Activated T-helper 1 cell treated with Interleukin-2 at 50 U/mL for 16 hours (primary cell): ENCODE data around the gene LCN15.
A peak's percentile ranks its signal among the peaks of the same experiment; 100 is the strongest.
"Not testable (repeated sequence)": the region's sequence is repeated elsewhere in the genome, so short reads cannot be mapped to it uniquely, and the experiment has no call there.

Source experiments
- DNase-seq: peaks from one replicate; pipeline ENCODE4 v3.0.0-alpha.2; 2020; ENCODE audit warnings: low read depth

The LCN15 gene

GRCh38 chr9:136794281-136794999, 30.1 kb upstream of the LCN15 start:
- no peak for DNase-seq

DNA sequence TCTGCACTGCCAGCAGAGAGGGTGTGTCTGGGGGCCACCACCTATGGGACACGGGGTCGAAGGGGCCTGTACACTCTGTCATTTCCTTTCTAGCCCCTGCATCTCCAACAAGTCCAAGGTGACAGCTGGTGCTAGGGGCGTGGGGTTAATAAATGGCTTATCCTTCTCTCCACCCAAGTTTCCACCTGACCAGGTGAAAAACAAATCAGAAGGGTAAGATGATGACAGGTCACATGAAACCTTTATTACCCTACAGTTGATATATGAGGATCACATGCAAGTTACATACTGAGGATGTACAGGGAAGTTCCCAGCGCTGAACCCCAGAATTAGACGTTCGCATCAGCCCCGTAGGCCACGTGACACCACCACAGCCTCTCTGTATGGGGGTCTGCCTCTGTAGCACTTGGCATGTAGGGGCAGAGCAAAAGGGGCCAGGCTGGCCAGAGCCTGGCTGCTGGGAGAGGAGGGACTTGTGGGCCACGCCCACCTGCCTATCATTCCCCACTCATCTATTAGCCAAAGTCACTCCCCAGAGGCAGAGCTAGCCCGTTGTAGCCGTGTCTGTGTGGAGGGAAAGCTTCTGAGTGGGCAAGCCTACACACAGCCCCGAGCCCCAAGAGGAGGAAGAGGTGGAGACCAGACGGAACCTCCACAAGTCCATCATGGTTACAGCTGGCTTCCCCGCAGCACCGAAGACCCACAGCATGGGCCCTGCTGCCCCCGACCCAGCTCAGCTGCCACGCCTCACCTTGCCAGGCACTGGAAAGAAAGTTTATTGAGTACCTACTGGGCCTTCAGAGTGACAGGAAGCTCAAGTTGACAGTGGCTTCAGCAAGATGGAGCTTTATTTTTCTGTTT, 29.0 kb upstream of the LCN15 start:
- DNase-seq, result no peak

- no peak for DNase-seq
Observed at GRCh38 chr9:136792321-136793085, 28.2 kb upstream of the LCN15 start.

GRCh38 chr9:136791516-136792276, 27.4 kb upstream of the LCN15 start:
- peak; percentile 45 for DNase-seq

GRCh38 chr9:136790640-136791515, 26.6 kb upstream of the LCN15 start, which contains the start of gene TMEM141:
TSS of gene TMEM141 (plus strand) at chr9:136791344. CDS start at chr9:136791371, 27 bp downstream.
- peak; percentile 99 for DNase-seq

DNA sequence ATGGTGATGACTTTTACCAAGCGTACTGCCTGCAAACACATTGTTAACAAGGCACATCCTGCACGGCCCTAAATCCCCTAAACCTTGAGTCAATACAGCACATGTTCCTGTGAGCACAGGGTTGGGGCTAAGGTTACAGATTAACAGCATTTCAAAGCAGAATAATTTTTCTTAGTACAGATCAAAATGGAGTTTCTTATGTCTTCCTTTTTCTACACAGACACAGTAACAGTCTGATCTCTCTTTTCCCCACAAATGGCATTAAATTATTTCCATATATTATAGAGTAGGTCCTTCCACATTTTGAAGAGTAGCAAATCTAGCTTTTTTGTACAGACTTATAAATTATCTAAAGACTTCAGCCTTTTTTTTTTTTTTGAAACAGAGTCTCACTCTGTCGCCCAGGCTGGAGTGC, 25.2 kb upstream of the LCN15 start:
- no peak for DNase-seq

- DNase-seq, result not testable (repeated sequence)
Observed at GRCh38 chr9:136788644-136789522, 24.6 kb upstream of the LCN15 start.

GRCh38 chr9:136787690-136788400, 23.5 kb upstream of the LCN15 start:
- DNase-seq, result peak; percentile 49

GRCh38 chr9:136786983-136787382, 22.7 kb upstream of the LCN15 start:
- DNase-seq, result not testable (repeated sequence)

GRCh38 chr9:136786451-136786850, 22.1 kb upstream of the LCN15 start:
- no peak for DNase-seq

DNA sequence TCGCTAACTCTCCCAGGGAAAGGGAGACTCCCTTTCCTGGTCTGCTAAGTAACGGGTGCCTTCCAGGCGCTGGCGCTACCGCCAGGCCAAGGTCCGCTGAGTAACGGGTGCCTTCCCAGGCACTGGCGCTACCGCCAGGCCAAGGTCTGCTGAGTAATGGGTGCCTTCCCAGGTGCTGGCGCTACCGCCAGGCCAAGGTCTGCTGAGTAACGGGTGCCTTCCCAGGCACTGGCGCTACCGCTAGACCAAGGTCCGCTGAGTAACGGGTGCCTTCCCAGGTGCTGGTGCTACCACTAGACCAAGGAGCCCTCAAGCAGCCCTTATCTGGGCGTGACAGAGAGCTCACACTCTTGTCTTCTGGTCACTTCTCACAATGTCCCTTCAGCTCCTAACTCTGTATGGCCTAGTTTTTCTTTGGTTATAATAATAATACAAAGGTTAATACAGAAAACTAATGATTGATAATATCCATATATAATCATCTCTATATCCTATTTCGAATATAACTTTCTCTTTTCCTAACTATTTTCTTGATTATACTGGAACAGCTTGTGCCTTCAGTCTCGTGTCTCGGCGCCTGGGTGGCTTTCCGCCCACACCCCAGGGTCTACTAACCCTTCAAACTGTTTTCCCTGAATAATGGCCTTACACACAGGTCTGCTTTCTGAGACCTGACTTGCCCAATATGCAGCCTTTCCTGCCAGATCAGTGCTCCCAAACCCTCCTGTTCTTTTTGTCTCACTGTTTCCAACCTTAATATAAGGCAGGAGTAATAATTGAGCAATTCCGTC, 21.4 kb upstream of the LCN15 start:
- not testable (repeated sequence) for DNase-seq

DNA sequence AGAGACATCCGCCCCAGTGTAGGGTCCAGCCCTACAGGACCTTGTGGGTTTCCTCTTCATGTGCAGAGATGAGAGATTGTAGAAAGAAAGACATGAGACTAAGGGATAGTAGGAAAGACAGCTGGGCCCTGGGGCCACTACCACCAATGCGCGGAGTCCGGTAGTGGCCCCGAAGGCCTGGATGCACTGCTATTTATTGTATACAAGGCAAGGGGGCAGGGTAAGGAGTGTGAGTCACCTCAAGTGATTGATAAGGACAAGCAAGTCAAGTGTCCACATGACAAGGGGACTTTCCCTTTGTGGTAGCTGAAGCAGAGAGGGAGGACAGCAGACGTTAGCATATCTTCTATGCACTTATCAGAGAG, 20.7 kb upstream of the LCN15 start:
- no peak for DNase-seq

- no peak for DNase-seq
Observed at GRCh38 chr9:136784249-136784996, 20.1 kb upstream of the LCN15 start.

DNA sequence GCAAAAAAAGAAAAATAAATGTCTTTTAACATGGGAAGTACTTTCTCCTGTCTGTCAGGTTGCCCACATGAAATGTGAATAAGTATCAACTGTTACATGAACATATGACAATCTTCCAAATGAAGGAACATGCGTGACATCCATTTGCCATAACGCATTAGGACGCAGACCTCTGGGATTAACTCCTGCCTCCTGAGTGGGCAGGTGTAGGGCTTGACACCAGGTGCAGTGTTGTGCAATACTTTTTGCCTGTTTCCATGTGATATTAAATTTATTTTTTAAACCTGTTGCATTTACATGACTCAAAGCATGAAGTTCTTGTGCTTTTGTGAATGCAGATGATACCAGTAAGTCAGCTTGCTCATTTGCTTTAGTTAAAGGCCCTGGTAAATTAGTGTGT, 18.1 kb upstream of the LCN15 start:
- DNase-seq, result no peak

GRCh38 chr9:136779808-136780207, 15.5 kb upstream of the LCN15 start:
- no peak for DNase-seq

DNA sequence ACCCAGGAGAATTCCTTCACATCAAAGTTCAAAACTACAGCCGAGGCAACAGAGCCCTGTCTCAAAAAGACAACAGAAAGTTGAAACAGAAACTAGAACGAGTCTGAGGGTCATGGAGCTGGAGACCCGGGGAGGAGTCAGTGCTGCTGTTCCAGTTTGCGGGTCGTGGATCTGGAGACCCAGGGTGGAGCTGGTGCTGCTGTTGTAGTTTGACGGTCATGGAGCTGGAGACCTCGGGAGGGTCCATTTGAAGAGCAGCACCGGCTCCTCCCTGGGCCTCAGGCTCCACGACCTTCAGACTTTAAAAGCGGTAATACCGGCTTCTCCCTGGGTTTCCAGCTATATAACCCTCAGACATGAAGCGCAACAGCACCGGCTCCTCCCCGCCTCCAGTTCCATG, 13.0 kb upstream of the LCN15 start:
- DNase-seq, result no peak

- DNase-seq, result no peak
Observed at GRCh38 chr9:136776947-136777346, 12.6 kb upstream of the LCN15 start.

DNA sequence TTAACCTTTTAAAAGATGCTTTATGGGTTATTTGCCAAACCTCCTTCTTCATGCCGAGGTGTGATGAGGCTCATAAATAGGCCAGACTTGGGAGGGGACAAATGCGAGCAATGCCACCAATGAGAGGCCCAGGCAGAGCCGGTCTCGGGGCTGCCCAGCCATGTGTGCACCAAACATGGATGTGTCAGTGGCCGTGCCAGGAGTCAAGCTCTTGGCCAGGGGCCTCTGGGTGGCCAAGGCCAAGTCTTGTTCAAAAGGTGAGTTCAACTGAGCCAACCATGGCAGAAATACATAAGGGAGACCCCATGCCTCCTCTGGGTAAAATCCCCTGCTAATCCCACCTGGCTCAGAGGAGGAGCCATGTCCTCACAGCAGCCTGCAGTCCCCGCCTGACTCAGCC, 10.9 kb upstream of the LCN15 start:
- no peak for DNase-seq
